Measurements from ENCODE around the gene CD79A.
A peak's percentile ranks its signal among the peaks of the same experiment; 100 is the strongest.

Gene CD79A

GRCh38 chr19:41918653-41919244 is 41.7 kb downstream of the CD79A start:
- DNase-seq (ENCODE audit: low read depth): no peak

GRCh38 chr19:41919948-41920712 is 43.1 kb downstream of the CD79A start:
- DNase-seq (ENCODE audit: low read depth): no peak

GRCh38 chr19:41920882-41921576 is 44.0 kb downstream of the CD79A start:
- DNase-seq (ENCODE audit: low read depth): no peak

- DNase-seq (ENCODE audit: low read depth): no peak
These were observed 44.8 kb downstream of the CD79A start for GRCh38 chr19:41921577-41922576.

- no peak for DNase-seq (ENCODE audit: low read depth)
These were observed 45.5 kb downstream of the CD79A start for GRCh38 chr19:41922585-41922984.

GRCh38 chr19:41923045-41923788 is 46.1 kb downstream of the CD79A start:
- no peak for DNase-seq (ENCODE audit: low read depth)

- DNase-seq (ENCODE audit: low read depth): no peak
These were observed 47.4 kb downstream of the CD79A start for GRCh38 chr19:41924151-41925145.

- no peak for DNase-seq (ENCODE audit: low read depth)
These were observed 48.3 kb downstream of the CD79A start for GRCh38 chr19:41925208-41926003.

- no peak for DNase-seq (ENCODE audit: low read depth)
These were observed 49.1 kb downstream of the CD79A start for GRCh38 chr19:41926028-41926762.

- no peak for DNase-seq (ENCODE audit: low read depth)
These were observed 49.9 kb downstream of the CD79A start for GRCh38 chr19:41926763-41927496.

GRCh38 chr19:41927497-41928192 is 50.6 kb downstream of the CD79A start:
- no peak for DNase-seq (ENCODE audit: low read depth)

- DNase-seq (ENCODE audit: low read depth): peak; percentile 39
These were observed 51.2 kb downstream of the CD79A start, which contains the start of gene ERFL for GRCh38 chr19:41928221-41928683. TSS of gene ERFL (minus strand) at chr19:41928449. CDS start at chr19:41912919, 15,530 bp downstream.

GRCh38 chr19:41928754-41929535 is 51.9 kb downstream of the CD79A start:
- DNase-seq (ENCODE audit: low read depth): no peak

- DNase-seq (ENCODE audit: low read depth): no peak
These were observed 52.5 kb downstream of the CD79A start for GRCh38 chr19:41929536-41930071.

GRCh38 chr19:41930322-41930722 is 53.2 kb downstream of the CD79A start:
- DNase-seq (ENCODE audit: low read depth): no peak
